CD4-positive, CD25-positive, alpha-beta regulatory T cell (primary cell): ENCODE data around the gene KRTAP10-6. TPM values are rescaled to one million over a fixed set of nuclear protein-coding genes. Genes with fewer than 3 reads are reported as not detected.

Source experiments
- ATAC-seq, 2 donors: fragments of 150-1000 bp; cut with Tn5 transposase; one replicate each; pipeline ENCODE4 v1.10.0; 2021; ENCODE audit warnings: low read depth in 2 of 2, moderate number of reproducible peaks in 2 of 2, moderate library complexity in 1 of 2
- DNase-seq, 3 donors: peaks; one replicate each; pipeline versions ENCODE4 v3.0.0 to v3.0.0-alpha.2; 2012 to 2022; ENCODE audit warnings: mixed read lengths in 1 of 3
- H3K27ac ChIP-seq: one replicate; pipeline ENCODE4 v1.7.0; 2013; ENCODE audit warnings: mild to moderate bottlenecking, low read length; ENCODE audit not compliant: insufficient read depth, poor library complexity, severe bottlenecking
- H3K27me3 ChIP-seq: one replicate; pipeline ENCODE4 v1.7.0; 2013; ENCODE audit warnings: low read length; ENCODE audit not compliant: control insufficient read depth, insufficient read depth
- H3K36me3 ChIP-seq: one replicate; pipeline ENCODE4 v1.7.0; 2013; ENCODE audit warnings: mild to moderate bottlenecking, low read length, moderate library complexity; ENCODE audit not compliant: control insufficient read depth, insufficient read depth
- H3K4me1 ChIP-seq: 2 replicates; pipeline ENCODE4 v1.7.0; 2013; ENCODE audit warnings: mild to moderate bottlenecking, low read length; ENCODE audit not compliant: insufficient read depth, control insufficient read depth, poor library complexity, severe bottlenecking
- H3K4me3 ChIP-seq: one replicate; pipeline ENCODE4 v1.7.0; 2013; ENCODE audit warnings: low read depth, mild to moderate bottlenecking, low read length, moderate library complexity
- H3K9me3 ChIP-seq, 2 experiments: 1 replicate in 1 of 2; 2 replicates in 1 of 2; pipeline ENCODE4 v1.7.0; 2013; ENCODE audit warnings: low read length in 2 of 2, mild to moderate bottlenecking in 1 of 2, moderate library complexity in 1 of 2; ENCODE audit not compliant: control insufficient read depth in 2 of 2
- H3K27ac Mint-ChIP-seq, 3 donors: one replicate each; pipeline ENCODE4 v1.8.0; 2020 to 2022; ENCODE audit warnings: mild to moderate bottlenecking in 3 of 3, mixed read lengths in 3 of 3, moderate library complexity in 2 of 3
- H3K27me3 Mint-ChIP-seq: one replicate; pipeline ENCODE4 v1.8.0; 2022; ENCODE audit warnings: mild to moderate bottlenecking, mixed read lengths
- H3K36me3 Mint-ChIP-seq: one replicate; pipeline ENCODE4 v1.8.0; 2020; ENCODE audit warnings: mixed read lengths
- H3K4me1 Mint-ChIP-seq, 4 donors: one replicate each; pipeline ENCODE4 v1.8.0; 2020 to 2022; ENCODE audit warnings: mixed read lengths in 4 of 4, mild to moderate bottlenecking in 1 of 4
- H3K4me3 Mint-ChIP-seq, 4 donors: one replicate each; pipeline ENCODE4 v1.8.0; 2020 to 2022; ENCODE audit warnings: mild to moderate bottlenecking in 4 of 4, mixed read lengths in 4 of 4, moderate library complexity in 3 of 4
- H3K9me3 Mint-ChIP-seq, 7 donors: one replicate each; pipeline ENCODE4 v1.8.0; 2020 to 2022; ENCODE audit warnings: mixed read lengths in 7 of 7, mild to moderate bottlenecking in 3 of 7, moderate library complexity in 2 of 7
- polyA plus RNA-seq, 4 donors: library from polyadenylated mRNA; unstranded; fragments of 300-500 nt; fragmentation: Illumina TruSeq; gene quantifications; one replicate each; pipeline ENCODE4 v1.2.3, GENCODE V29; 2021
- total RNA-seq: library from RNA; stranded (reverse); gene quantifications from one replicate; pipeline ENCODE4 v1.2.3, GENCODE V29; 2022

The KRTAP10-6 gene
- total and polyA plus RNA-seq, 5 donors from 2014 or later = not detected

DNA sequence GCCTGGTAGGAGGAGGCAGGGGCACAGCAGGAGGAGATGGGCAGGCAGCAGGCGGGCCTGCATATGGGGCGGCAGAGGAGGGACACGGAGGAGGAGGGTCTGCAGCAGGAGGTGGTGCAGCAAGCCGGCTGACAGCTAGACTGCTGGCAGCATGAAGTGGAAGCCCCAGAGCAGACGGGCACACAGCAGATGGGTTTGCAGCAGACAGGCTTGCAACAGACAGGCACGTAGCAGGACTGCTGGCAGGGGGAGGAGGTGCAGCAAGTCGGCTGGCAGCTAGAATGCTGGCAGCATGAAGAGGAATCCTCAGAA, 12.5 kb downstream of the KRTAP10-6 start:
- peak overlapping the region in 1 of 4 donors; percentile 65 for H3K4me3 Mint-ChIP-seq

DNA sequence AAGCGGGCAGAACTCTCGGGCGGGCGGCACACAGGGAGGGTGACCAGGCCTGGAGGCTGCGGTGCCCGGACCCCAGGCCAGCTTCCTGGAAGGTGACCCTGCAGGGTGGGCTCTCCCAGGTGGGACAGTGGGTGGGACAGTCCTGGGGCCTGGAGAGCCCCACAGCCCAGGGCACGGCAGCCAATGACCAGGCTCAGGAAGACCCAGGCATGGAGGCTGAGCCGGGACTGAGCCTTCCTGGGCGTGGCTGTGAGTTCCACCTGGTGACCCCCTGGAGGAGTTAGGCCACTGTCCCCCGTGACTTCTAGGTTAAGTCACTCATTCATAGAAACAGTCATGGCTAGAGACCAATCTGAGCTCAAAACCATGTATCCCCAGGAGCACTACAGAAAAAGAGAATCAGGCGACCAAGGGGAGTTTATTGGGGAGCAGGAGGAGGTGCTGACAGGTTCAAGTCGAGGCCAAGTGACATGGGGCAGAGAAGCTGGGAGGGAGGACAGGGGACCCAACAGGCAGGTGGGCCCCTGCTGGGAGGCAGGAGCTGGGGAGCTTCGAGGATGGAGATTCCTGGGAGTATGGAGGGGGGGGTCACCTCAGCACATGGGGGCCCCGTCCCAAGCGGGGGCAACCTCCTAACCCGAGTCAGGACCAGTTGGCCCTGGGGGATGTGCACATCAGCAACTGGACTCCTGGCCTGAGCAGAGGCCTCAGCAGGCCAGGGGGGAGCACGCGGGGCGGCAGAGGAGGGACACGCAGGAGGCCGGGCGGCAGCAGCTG, 13.1 kb downstream of the KRTAP10-6 start:
- H3K27ac Mint-ChIP-seq = no peak overlapping the region
- Histone ChIP-seq H3K4me3 (no peak overlapping the region), H3K4me1 (peaks cover 5% of the 10 kb centered on the region), H3K27me3 (no peaks in the 10 kb centered on the region), H3K9me3 (peaks cover 21 to 26% of the 10 kb centered on the region in 2 experiments), H3K36me3 (no peaks in the 10 kb centered on the region), H3K27ac (no peak overlapping the region)
- peaks cover 33% of the 10 kb centered on the region for H3K27me3 Mint-ChIP-seq
- H3K4me1 Mint-ChIP-seq = peaks cover 6 to 15% (median 8%) of the 10 kb centered on the region in 4 donors
- no peak overlapping the region for H3K4me3 Mint-ChIP-seq
- DNase-seq (no peak), ATAC-seq (no peak)
- H3K36me3 Mint-ChIP-seq = peaks cover 6% of the 10 kb centered on the region
- H3K9me3 Mint-ChIP-seq = peaks cover 0 to 41% (median 10%) of the 10 kb centered on the region in 7 donors

More for the DNA sequence above, 12.5 kb downstream of the KRTAP10-6 start:
- no peaks in the 10 kb centered on the region for H3K27me3 ChIP-seq
- peaks cover 21 to 26% of the 10 kb centered on the region in 2 experiments for H3K9me3 ChIP-seq
- H3K27ac ChIP-seq = no peak overlapping the region
- peaks cover 32% of the 10 kb centered on the region for H3K27me3 Mint-ChIP-seq
- H3K27ac Mint-ChIP-seq = peak overlapping the region in 1 of 3 donors; percentile 58
- ATAC-seq (no peak), DNase-seq (no peak)
- no peaks in the 10 kb centered on the region for H3K36me3 ChIP-seq
- no peak overlapping the region for H3K4me3 ChIP-seq
- H3K4me1 ChIP-seq = peaks cover 2% of the 10 kb centered on the region
- H3K9me3 Mint-ChIP-seq = peaks cover 0 to 41% (median 10%) of the 10 kb centered on the region in 7 donors
- H3K36me3 Mint-ChIP-seq = peaks cover 6% of the 10 kb centered on the region
- peaks cover 9 to 17% (median 11%) of the 10 kb centered on the region in 4 donors for H3K4me1 Mint-ChIP-seq

- no peaks in the 10 kb centered on the region for H3K36me3 ChIP-seq
- ATAC-seq (no peak), DNase-seq (no peak)
- H3K27ac ChIP-seq = no peak overlapping the region
- H3K4me3 ChIP-seq = no peak overlapping the region
- no peak overlapping the region for H3K4me3 Mint-ChIP-seq
- peaks cover 0 to 41% (median 10%) of the 10 kb centered on the region in 7 donors for H3K9me3 Mint-ChIP-seq
- H3K4me1 Mint-ChIP-seq = peaks cover 0 to 8% (median under 1%) of the 10 kb centered on the region in 4 donors
- peaks cover 29% of the 10 kb centered on the region for H3K27me3 Mint-ChIP-seq
- no peak overlapping the region for H3K27ac Mint-ChIP-seq
- peaks cover 21 to 26% of the 10 kb centered on the region in 2 experiments for H3K9me3 ChIP-seq
- H3K36me3 Mint-ChIP-seq = peaks cover 6% of the 10 kb centered on the region
- peaks cover 5% of the 10 kb centered on the region for H3K4me1 ChIP-seq
- H3K27me3 ChIP-seq = no peaks in the 10 kb centered on the region
Observed at GRCh38 chr21:44578371-44579055, 13.8 kb downstream of the KRTAP10-6 start.

GRCh38 chr21:44576025-44576420, 16.3 kb downstream of the KRTAP10-6 start:
- H3K4me3 ChIP-seq = no peak overlapping the region
- no peaks in the 10 kb centered on the region for H3K36me3 ChIP-seq
- peaks cover 13 to 14% of the 10 kb centered on the region in 2 experiments for H3K9me3 ChIP-seq
- H3K4me1 Mint-ChIP-seq = peaks cover 0 to 5% (median 0%) of the 10 kb centered on the region in 4 donors
- H3K4me1 ChIP-seq = peaks cover 5% of the 10 kb centered on the region
- peaks cover 0 to 31% (median 4%) of the 10 kb centered on the region in 7 donors for H3K9me3 Mint-ChIP-seq
- H3K27ac Mint-ChIP-seq = no peak overlapping the region
- no peaks in the 10 kb centered on the region for H3K27me3 ChIP-seq
- H3K27ac ChIP-seq = no peak overlapping the region
- ATAC-seq (no peak), DNase-seq (no peak)
- no peak overlapping the region for H3K4me3 Mint-ChIP-seq
- peaks cover 34% of the 10 kb centered on the region for H3K27me3 Mint-ChIP-seq
- peaks cover 6% of the 10 kb centered on the region for H3K36me3 Mint-ChIP-seq

DNA sequence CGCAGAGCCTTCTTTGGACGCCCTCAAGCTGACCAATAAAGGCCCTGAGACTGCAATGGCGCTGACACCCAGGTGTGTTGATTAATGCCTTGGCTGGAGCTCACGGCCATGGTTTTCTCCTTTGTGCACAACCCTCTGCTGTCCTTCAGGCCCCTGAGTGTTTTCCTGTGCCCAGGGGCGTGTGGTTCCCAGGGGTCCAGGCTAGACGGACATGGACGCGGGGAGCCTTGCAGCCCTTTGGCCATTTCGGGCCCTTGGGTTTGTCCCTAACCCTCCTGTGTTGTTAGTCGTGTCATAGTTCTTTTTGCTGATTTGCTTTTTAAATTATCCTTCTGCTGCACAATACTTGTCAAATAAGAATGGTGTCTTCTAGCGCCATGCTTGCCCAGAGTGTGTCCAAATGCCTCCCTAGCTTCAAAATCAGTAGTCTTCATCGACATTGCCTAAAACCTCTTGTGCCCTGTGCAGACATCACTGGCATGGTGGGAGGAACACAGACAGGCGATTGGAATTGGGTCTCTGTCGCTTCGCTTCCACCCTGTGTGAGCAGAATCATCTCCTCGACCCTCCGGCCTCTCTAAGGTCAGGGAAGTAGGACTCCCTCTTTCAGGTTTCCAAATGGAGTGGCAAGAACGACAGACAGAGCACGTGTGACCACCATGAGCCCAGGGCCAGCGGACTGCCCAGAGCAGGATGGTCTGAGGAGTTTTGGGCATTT, 16.8 kb downstream of the KRTAP10-6 start:
- Histone ChIP-seq H3K36me3 (no peaks in the 10 kb centered on the region), H3K4me1 (peaks cover 5% of the 10 kb centered on the region), H3K4me3 (no peak overlapping the region), H3K27ac (no peak overlapping the region), H3K27me3 (no peaks in the 10 kb centered on the region), H3K9me3 (peaks cover 11 to 12% of the 10 kb centered on the region in 2 experiments)
- no peak for DNase-seq
- H3K27ac Mint-ChIP-seq = no peak overlapping the region
- peaks cover 0 to 5% (median 0%) of the 10 kb centered on the region in 4 donors for H3K4me1 Mint-ChIP-seq
- H3K4me3 Mint-ChIP-seq = no peak overlapping the region
- ATAC-seq = no peak
- H3K9me3 Mint-ChIP-seq = peaks cover 0 to 27% (median 4%) of the 10 kb centered on the region in 7 donors
- H3K36me3 Mint-ChIP-seq = peaks cover 6% of the 10 kb centered on the region
- peaks cover 32% of the 10 kb centered on the region for H3K27me3 Mint-ChIP-seq

- no peak for ATAC-seq
- Histone ChIP-seq H3K4me3 (no peak overlapping the region), H3K27ac (no peak overlapping the region), H3K9me3 (peaks cover 11 to 12% of the 10 kb centered on the region in 2 experiments), H3K27me3 (no peaks in the 10 kb centered on the region), H3K4me1 (peaks cover 5% of the 10 kb centered on the region), H3K36me3 (no peaks in the 10 kb centered on the region)
- Mint-ChIP-seq H3K4me3 (no peak overlapping the region), H3K27me3 (peaks cover 32% of the 10 kb centered on the region), H3K4me1 (peaks cover 0 to 5% (median 0%) of the 10 kb centered on the region in 4 donors), H3K9me3 (peaks cover 0 to 22% (median 4%) of the 10 kb centered on the region in 7 donors), H3K27ac (peak overlapping the region in 1 of 3 donors; percentile 36), H3K36me3 (peaks cover 6% of the 10 kb centered on the region)
- DNase-seq = no peak
Observed at GRCh38 chr21:44574457-44575306, 17.6 kb downstream of the KRTAP10-6 start.
